Activated CD8-positive, alpha-beta T cell treated with anti-CD3 and anti-CD28 coated beads for 36 hours (primary cell): ENCODE data around the gene CTNNA3. TPM values are rescaled to one million over a fixed set of nuclear protein-coding genes. Genes with fewer than 3 reads are reported as not detected.

ENCODE experiments used
- ATAC-seq: fragments of 200-7000 bp; cut with Tn5 transposase; one replicate; pipeline ENCODE4 v1.10.0; 2021; ENCODE audit warnings: mild to moderate bottlenecking, moderate library complexity
- CTCF ChIA-PET: fragments of 350-600 bp; sonication (Branson Sonifier 250); formaldehyde crosslinking; loops from one replicate; lab custom pipeline; 2021; ENCODE audit warnings: antibody characterized with exemption; lab: Charles Lee
- POLR2A ChIA-PET: fragments of 350-600 bp; sonication (Branson Sonifier 250); formaldehyde crosslinking; loops from one replicate; lab custom pipeline; 2021; ENCODE audit warnings: antibody characterized with exemption; lab: Charles Lee
- DNase-seq: peaks from one replicate; pipeline ENCODE4 v3.0.0-alpha.2; 2020
- H3K27ac Mint-ChIP-seq: one replicate; pipeline ENCODE4 v1.8.0; 2021; ENCODE audit warnings: mild to moderate bottlenecking, mixed read lengths
- H3K27me3 Mint-ChIP-seq: one replicate; pipeline ENCODE4 v1.8.0; 2021; ENCODE audit warnings: mixed read lengths
- H3K36me3 Mint-ChIP-seq: one replicate; pipeline ENCODE4 v1.8.0; 2021; ENCODE audit warnings: low read depth, mixed read lengths
- H3K4me1 Mint-ChIP-seq: one replicate; pipeline ENCODE4 v1.8.0; 2021; ENCODE audit warnings: low read depth, mixed read lengths
- H3K4me3 Mint-ChIP-seq: one replicate; pipeline ENCODE4 v1.8.0; 2021; ENCODE audit warnings: mild to moderate bottlenecking, moderate library complexity, mixed read lengths
- H3K9me3 Mint-ChIP-seq: one replicate; pipeline ENCODE4 v1.8.0; 2021; ENCODE audit warnings: mixed read lengths
- CTCF ChIP-seq: fragments of 200-600 bp; IDR thresholded peaks from one replicate; pipeline ENCODE4 v1.8.0; 2022; ENCODE audit warnings: antibody characterized with exemption, mild to moderate bottlenecking
- intact Hi-C: fragments of 100-400 bp; cut with micrococcal nuclease; formaldehyde crosslinking; loops from one replicate; pipeline ENCODE4 v1.10.0; 2022
- total RNA-seq, 2 experiments: library from RNA; stranded (reverse); gene quantifications; one replicate each; pipeline ENCODE4 v1.2.3, GENCODE V29; 2021

The CTNNA3 gene
- total RNA-seq, 2 experiments from 2014 or later: not detected

- Mint-ChIP-seq H3K4me1 (no peaks in the 10 kb centered on the region), H3K4me3 (no peak within 1 kb of the TSS), H3K27me3 (peaks cover 36% of the 10 kb centered on the region), H3K9me3 (no peaks in the 10 kb centered on the region), H3K36me3 (no peaks in the 10 kb centered on the region), H3K27ac (no peak within 1 kb of the TSS)
- TF ChIP-seq CTCF: no peak
- DNase-seq (peak; percentile 28), ATAC-seq (peak; percentile 85)
- intact Hi-C loops: no loop called here
- POLR2A ChIA-PET: no interaction called here
- CTCF ChIA-PET: interaction anchor here (1.2 kb wide), 1 partner anchor 98 kb away, joined by 3 read pairs; no protein-coding TSS in a partner anchor
These were observed 769.9 kb downstream of the CTNNA3 start, which contains the start of gene LRRTM3 for GRCh38 chr10:66925896-66926715. Gene LRRTM3 (plus strand): TSS chr10:66926036.

DNA sequence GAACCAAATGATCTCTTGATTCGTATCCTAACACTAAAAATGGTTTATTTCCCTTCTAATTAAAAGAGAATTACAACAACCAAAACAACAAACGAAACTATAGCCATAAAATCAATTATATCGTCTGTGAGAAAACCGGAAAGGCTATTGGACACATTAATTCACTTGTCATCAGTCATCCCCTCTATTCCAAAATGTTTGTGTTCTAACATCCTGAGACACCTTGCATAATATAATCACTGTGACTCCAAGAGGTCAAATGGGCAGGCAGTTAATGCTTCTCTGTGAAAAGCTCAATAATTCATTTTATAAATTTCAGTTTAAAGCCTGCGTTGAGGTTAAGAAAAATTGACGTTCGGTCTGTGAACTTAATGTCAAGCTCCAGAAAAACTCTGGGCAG is 770.6 kb downstream of the CTNNA3 start:
- ChIA-PET POLR2A (no interaction called here), CTCF (interaction anchor here (0.7 to 1.2 kb wide), 2 partner anchors 97 to 408 kb away, joined by 3 read pairs; no protein-coding TSS in a partner anchor)
- intact Hi-C loops: no loop called here
- Mint-ChIP-seq H3K27me3 (peaks cover 36% of the 10 kb centered on the region), H3K36me3 (no peaks in the 10 kb centered on the region), H3K9me3 (no peaks in the 10 kb centered on the region), H3K4me1 (no peaks in the 10 kb centered on the region), H3K4me3 (no peak overlapping the region), H3K27ac (no peak overlapping the region)
- DNase-seq: no peak
- TF ChIP-seq CTCF: no peak
- ATAC-seq: no peak

DNA sequence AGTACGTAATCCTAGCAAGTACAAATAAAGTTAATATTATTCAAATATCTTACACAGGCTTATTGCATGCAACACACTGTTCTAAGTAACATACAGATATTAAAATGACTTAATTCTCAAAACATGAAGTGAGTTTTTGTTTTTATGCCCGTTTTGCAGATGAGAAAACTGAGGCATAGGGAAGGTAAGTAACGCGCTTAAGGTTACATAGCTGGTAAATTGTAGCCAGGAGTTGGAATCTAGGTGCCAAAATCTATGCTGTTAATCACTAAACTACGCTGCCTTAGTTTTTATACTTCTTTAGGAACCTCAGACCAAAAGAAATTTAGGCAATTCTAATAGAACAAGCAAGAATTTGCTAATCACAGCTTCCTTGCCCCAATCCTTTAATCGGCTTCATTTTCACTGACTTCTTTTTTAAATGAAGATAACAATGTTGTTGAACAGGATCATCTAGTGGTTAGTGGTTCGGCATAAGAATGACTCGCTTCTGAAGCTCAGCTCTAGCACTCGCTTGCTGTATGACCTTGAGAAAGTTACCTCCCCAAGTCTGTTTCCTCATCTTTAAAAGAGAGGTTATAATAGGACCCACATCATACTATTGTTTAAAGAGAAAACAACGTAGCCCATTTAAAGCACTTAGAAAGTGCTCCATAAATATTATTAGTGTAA is 771.2 kb downstream of the CTNNA3 start:
- ATAC-seq (no peak), DNase-seq (no peak)
- TF ChIP-seq CTCF: no peak
- intact Hi-C loops: no loop called here
- Mint-ChIP-seq H3K27ac (no peak overlapping the region), H3K4me3 (no peak overlapping the region), H3K9me3 (no peaks in the 10 kb centered on the region), H3K4me1 (no peaks in the 10 kb centered on the region), H3K27me3 (peaks cover 36% of the 10 kb centered on the region), H3K36me3 (no peaks in the 10 kb centered on the region)
- ChIA-PET CTCF (interaction anchor here (0.7 to 1.2 kb wide), 2 partner anchors 97 to 409 kb away, joined by 3 read pairs; no protein-coding TSS in a partner anchor), POLR2A (no interaction called here)

GRCh38 chr10:66919248-66919647 is 776.7 kb downstream of the CTNNA3 start:
- Mint-ChIP-seq H3K27me3 (no peaks in the 10 kb centered on the region), H3K4me3 (no peak overlapping the region), H3K27ac (no peak overlapping the region), H3K36me3 (no peaks in the 10 kb centered on the region), H3K9me3 (no peaks in the 10 kb centered on the region), H3K4me1 (no peaks in the 10 kb centered on the region)
- no peak for ATAC-seq
- POLR2A ChIA-PET: no interaction called here
- DNase-seq: no peak
- intact Hi-C loops: no loop called here
- CTCF ChIA-PET: no interaction called here
- TF ChIP-seq CTCF: no peak

GRCh38 chr10:66917104-66917503 is 778.9 kb downstream of the CTNNA3 start:
- ChIA-PET POLR2A (no interaction called here), CTCF (no interaction called here)
- no peaks in the 10 kb centered on the region for H3K4me1 Mint-ChIP-seq
- H3K9me3 Mint-ChIP-seq: peaks cover 2% of the 10 kb centered on the region
- no peak for TF ChIP-seq CTCF
- ATAC-seq (no peak), DNase-seq (no peak)
- no peaks in the 10 kb centered on the region for H3K36me3 Mint-ChIP-seq
- no peak overlapping the region for H3K27ac Mint-ChIP-seq
- intact Hi-C loops: no loop called here
- H3K27me3 Mint-ChIP-seq: no peaks in the 10 kb centered on the region
- H3K4me3 Mint-ChIP-seq: no peak overlapping the region
